HS-27A (cell line): Measurements from ENCODE around the gene ERBB4.

Experiments used
- DNase-seq: peaks from one replicate; pipeline ENCODE4 v3.0.0-alpha.2; 2012; ENCODE audit warnings: low read depth, missing footprints

Gene ERBB4

DNA sequence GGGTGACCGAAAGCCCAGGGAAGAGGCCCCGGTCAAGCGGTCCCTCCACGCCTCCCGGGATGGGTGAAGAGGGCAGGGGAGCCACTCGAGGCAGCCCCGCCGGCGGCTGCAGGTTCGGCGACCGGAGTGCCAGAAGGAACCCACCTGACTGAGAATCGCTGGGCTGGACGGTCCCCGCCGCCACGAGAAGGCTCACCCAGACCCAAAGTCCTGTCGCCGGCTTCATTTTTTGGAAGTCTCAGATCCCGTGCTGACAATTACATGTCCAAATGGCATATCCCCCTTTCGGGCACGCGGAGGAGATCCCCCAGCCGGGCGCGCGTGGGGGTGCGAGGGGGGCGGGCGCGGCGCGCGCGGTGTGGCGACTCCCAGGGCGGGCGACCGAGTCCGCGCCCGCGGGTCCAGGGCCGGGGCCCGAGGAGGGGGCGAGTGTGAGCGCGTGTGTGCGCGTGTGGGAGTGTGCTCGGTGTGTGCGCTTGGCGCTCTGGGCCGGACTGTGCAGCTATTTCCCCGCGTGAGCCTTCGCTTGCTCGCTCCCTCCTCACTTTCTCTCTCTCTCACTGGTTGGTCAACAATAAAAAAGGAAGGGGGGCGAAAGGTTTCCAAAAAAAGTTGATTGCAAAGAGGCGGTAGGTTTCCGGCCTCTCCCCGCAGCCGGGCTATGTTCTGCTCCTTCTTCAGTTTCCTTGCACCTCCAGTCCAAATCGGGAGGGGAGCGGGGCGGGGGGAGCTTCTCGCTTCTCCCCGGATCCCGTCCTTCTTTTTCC lies at the start of gene ERBB4:
ERBB4 (minus strand) TSS at position 498 of the 767 bp plus-strand sequence; CDS start at position 226, 272 bp downstream.
- no peak for DNase-seq

DNA sequence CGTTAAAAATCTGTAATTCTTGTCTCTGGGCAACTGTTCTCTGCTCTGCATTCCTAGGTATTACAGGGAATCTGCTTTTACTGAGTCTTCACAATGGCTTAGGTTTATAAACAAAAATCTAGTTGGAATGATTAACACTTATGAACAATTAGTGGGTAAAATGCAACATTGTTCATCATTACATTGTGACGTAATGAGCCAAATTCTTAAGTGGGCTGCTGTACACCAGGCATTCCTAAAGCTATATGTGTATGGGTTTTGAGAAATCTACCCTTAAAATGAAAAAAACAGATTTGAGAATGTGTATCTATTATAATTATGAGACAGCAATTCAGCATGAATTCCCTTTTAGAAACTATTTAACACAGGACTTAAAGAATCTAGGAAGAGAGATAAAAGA lies 41.5 kb upstream of the ERBB4 start:
- DNase-seq: no peak

DNA sequence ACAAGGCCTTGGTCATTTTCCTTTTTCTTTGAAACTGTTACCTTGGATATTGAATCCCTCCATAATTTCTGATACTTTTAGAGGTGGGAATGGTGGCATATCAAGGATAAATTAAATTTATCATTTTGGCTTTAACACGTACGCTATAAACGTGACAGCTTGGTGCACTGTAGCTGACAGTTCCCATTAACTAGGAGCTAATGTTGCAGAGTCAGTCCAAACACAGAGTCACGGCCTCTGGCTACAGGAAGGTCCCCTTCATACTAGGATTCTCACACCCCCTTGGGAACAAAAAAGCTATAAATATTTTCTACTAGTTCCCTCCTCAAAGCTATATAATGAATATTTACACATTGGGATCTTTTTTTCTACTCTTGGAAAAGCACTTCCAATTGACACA lies 17.7 kb upstream of the ERBB4 start:
- no peak for DNase-seq

DNA sequence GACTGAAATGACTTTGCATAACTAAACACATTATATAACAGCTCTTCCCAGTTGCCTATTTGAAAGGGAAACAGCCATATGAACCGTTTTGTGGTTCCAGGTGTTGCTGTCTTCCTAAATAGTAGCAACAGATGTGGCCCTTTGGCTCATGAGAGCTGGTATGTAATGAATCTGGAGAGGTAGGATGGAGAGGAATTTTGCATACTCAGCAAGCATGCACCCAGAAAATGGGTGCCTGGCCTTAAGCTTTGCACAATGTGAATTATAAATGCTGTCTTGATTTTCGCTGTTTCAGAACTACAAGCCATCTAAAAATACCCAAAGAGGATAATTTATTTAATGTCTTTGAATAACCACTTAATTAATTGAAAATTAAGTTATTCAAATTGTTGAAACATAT lies 15.6 kb upstream of the ERBB4 start:
- DNase-seq: no peak

DNA sequence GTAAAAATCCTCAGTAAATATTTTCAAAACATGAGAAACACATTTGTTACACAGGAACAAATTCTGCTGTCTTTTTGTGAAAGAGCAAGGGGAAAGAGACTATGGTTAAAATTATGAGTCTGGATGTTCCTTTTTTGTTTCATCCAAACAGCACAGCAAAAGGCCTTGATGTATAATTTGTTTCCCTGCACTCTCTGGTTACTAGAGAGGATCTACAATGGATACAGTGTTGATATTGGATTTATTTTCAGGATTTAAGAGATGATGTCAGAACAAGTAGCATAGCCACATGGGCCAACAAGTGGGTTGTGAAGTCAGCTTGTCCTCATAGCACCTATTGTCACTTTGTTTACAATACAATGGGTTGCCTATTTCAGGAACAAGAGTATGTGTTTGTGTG lies 11.3 kb upstream of the ERBB4 start:
- DNase-seq: no peak

DNA sequence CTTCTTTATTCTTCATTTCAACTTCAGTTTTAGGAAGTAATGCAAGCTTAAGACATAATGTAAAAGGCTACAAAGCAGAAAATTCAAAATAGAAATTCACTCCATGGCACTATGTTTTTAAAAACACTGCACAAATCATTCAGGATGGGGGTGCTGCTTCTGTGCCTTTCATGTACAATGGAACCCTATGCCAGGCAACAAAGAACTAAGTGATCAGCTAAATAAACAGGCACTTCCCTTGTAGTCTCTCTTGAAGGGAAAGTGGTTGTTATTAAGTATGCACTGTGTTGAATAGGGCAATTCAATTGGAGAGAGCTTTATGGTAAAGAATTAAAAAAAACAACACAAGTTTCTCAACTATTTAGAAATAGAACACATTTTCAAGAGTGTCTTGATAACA lies 10.9 kb upstream of the ERBB4 start:
- DNase-seq: no peak

DNA sequence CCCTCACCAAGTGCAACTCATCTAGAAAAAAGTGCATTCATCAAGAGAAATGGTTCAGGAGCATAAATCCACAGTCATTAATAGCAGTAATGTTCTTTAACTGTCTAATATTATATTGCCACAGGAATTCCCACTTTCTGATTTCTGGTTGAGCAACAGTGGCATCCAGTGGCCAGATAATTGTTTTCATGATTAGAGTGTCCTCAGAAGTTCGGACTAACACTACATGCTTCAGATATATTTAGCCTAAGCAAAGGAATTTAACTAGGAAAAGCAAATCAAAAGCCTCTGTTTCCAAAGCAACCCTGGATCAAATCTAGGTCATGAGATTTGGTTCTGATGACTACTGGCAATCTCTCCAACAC lies 9.8 kb upstream of the ERBB4 start:
- DNase-seq: no peak

DNA sequence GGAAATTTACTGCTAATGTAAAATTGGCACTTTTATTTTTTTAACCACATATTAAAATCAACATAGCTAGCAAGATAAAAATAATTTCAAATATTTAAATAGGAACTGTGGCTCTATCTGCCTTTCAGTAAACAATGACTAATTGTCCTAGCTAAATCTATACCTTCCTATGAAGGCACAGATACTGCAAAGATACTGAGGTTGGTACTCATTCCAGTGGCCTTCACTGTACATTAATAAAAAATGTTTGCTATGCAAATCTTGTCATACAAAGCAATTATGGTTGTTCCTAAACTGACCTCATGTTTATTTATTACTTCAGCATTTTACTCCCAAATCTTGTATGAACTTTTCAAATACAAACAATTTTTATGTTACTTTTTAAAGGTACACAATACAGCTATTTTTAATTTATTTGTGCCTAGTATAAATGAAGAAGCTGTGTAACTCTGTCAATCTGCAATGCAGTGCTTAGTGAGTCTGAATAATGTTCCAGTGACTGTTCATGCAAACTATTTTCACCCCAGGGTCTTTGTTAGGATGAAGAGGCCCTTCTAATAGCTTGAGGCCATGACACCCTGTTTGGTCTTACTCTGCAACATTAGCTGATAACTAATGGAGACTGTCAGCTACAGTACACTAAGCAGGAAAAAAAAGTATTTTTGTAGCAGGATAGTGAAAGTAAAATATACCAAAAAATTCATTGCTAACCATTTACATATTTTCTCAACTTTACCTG lies 9.3 kb upstream of the ERBB4 start:
- no peak for DNase-seq

DNA sequence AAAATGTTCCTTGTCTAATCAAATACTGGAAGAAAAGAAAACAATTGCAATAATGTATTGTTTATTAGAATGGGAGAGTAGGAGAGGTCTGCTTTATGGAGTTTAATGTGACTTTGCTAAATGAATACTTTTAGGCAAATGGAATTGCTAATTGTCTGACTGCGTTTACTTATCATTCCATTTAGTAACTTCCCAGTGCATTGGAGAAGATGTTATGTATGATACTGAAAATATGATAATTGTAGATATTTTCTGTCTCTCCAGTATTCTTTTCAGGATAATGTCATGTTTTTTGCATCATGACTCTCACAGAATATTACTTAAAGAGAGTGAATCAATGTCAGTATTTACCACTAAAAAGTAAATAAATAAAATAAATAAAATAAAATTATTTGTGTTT lies 8.1 kb upstream of the ERBB4 start:
- no peak for DNase-seq

DNA sequence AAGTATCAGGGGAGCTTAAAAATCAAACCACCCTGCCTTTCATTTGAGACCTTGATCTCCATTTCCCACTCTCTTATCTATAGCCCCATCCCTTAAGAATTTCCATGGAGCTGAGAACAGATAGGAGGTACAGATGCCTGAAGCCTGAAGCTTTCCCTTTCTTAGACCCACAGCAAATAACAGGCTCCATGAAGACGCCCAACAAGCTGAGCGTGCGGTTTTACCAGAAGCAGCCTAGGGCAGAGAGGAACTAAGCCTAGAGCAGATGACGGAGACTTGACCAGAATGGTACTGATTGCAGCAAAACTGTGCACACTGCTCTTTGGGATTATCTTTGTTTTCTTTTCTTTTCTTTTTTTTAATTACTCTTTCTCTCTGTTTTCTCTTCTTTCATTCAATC lies 1.7 kb upstream of the ERBB4 start:
- no peak for DNase-seq

DNA sequence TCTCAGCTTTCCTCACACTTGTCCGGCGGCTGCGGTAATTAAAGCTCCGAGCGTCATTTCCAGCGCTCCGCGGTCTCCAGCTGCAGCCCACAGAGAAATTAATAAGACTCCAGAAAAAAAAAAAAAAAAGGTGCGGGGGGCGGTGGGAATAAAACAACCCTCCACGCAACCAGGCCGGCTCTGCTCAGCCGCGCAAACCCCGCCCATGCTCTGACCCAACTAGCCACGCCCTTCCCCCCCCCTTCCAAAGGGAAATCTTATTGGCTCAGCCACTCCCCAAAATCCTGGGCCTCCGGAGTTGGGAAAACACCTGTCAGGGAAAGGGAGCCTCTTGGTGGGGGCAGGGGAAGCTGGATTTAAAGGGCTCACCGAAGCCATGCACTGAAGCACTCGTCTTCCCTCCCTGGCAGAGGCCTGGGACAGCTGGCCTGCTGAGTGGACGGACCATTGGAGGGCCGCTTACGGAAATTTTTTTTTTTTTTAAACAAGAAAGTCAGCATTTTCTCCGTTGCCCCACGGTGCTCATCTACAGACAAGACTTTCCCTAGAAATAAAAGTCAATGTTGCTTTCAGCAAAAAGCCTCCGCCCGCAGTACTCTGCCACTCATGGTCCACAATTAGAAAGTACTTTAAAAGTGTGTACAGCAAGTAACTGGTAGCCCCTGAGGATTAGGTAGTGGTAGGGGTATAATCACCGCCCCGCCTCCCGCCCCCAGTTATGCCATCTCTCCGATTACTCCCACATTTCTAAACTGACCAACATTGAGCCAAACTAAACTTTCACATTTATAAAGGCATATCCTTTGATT lies 674 bp upstream of the ERBB4 start:
- DNase-seq: no peak

DNA sequence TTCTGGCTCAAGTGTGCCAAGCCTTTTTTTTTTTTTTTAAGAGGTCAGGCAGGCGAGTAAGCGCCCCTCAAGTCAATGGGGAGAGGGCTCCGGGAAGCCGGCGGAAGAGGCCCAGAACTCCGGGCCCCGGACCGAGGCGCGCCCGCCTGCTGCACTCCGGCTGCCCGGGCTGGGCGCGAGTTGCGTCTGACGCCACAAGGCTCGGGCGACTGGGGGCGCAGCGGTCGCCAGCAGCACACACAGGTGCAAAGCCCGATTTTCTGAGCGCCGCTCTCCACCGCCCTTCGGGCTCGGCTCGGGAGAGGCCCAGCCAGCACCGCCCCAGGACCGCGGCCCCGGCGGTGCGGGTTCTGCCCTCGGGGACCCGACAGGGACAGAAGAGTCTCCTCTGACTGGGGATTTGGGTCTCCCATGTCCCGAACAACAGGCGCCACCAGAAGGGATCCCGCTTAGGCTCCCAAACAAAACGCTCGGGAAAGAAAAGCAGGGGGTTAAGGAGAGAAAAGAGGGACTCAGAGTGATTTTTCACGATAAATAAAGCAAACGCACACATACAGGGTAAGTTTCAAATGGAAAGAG lies 787 bp downstream of the ERBB4 start:
- no peak for DNase-seq

DNA sequence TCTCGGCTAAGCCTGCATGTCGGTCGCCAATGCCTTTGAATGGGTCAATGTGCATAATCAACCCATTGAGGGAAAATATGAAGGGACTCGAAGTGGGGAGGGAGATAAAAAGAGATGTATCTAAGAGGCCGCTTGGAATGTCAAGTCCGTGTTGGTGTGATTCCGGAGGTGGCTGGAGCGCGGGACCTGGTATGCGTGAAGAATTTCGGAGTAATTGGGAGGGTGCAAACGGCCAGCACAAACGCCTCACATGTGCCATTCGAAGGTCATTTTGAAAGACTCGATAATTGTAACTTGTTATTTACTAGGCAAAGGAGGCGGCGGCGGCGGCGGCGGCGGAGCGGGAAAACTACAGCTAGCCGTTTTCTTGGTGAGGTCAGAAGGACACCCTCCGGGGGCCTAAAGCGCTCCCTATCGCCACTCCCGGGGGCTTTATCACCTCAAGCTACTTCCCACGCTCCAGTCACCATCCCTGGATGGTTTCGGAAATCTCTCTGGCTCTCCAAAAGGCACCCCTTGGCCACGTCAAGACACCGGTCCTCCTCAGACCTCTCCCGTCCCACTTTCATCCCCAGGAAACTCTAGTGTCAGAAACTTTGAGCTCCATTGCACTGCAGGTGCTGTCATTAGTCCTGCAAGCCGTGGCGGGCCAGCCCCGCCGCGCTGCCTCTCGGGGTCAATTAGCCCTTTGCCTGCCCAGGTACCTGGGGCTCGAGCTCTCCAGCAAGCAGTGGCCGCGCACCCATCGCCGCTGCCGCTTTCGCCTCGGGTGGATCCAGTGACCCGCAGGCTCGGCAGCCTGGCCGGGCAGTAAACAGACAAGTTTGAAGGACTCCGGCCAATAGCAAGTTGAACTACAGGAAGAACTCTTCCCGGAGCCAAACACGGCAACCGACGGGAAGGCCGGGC lies 1.5 kb downstream of the ERBB4 start:
- DNase-seq: no peak

DNA sequence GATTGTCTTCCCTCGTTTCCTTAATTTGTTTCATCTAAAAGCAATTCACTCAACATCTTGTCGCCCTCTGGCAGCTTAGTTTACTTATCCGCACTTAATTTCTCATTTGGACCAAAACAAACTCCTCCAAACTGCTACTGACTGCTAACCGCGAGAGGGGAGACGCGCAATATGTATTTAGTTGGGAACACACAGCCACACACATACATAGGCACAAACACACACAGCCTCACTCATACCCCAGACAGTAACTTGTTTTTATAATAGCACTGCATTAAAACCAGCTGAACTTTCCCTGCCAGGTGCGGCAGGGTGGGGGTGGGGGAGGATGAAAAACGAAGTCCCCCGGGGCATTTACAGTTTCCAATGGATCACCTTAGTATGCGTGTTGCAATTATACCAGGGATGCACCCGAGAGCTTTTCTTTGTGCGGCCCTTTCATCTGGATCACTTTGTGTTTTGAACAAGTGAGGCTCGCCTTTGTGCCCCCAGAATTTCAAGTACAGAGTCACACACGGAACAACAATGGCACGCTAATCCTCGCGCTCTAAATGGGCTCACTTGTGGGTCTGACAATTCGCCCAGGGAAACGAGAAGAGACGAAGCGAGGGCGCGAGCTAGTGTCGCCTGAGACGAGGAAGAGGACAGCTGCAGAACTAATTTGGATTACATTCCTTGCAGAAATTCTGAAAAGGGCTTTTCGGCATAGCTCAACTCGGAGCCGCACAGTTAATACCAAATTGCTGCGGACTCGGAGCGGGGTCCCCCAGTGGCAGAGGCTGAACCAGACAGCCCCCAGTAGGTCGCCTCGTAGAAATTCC lies 2.4 kb downstream of the ERBB4 start:
- DNase-seq: no peak

DNA sequence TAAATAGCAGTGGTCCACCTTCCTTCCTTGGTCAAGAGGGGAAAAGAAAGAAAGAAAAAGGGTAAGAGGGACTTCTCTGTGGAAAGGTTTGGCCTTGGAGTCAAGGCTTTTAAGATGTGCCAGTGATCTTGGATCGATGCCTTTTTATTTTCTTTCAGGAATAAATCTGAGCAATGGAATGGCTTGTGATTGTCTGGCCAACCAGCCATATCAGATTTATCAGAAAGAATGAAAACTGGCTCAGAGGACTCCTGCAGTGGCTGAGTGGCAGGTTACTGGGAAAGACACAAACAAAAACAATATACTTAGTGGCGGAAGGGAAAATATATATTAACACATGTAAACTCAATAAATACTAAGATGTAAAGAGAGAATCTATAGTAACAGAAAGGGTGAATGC lies 4.3 kb downstream of the ERBB4 start:
- DNase-seq: no peak

DNA sequence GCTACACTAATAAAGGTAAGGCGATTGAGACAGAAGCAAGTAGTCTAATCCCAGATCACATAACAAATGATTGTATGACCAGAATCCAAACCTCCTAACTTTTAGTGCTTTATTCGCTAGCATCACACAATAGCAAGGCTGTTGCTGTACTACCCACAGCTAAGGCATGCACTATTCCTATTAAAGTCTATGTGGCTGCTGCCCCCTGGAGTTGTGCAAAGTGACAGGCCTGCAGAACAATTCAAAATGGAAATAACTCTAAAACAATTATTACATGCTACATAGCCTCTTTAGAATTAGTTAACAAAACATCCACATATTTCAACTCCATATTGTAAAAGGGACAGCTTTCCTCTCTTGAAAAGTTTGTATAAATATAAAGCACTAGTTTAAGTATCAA lies 6.0 kb downstream of the ERBB4 start:
- DNase-seq: no peak

DNA sequence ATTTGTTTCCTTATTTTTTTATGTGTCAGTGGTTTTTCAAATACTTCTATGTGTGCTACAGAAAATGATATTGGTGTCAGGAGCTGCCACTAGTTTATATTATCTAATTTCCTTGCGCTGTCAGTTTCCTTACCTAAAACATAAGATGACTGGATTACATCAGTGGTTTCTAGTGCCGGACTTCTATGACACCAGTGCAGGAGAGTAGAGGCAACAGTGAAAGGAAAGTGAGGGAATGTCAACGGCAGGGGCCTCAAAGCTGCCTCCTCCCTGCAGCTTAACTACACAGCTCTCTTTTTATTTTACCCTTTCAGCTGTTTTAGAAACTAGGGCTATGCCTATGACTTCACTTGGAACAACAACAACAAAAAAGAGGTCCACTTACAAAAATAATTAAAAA lies 6.5 kb downstream of the ERBB4 start:
- DNase-seq: no peak

DNA sequence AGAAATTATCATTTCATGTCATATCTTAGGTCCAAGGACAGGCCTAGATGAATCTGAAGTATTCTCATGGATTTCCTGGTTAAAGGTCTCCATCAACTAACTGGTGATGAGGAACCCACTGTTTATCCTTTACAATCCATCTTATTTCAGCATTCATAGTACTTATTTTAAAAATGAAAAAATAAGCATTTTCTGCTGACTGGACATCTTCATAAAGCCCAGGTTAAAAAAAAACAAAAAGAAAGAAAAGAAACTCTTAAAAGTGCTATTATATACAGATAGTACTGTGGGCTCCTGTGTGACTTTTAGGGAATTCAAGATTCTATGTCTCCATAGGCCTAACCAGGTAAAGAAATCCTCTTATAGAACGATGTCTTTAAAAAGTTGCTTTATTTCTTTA lies 7.1 kb downstream of the ERBB4 start:
- DNase-seq: no peak

DNA sequence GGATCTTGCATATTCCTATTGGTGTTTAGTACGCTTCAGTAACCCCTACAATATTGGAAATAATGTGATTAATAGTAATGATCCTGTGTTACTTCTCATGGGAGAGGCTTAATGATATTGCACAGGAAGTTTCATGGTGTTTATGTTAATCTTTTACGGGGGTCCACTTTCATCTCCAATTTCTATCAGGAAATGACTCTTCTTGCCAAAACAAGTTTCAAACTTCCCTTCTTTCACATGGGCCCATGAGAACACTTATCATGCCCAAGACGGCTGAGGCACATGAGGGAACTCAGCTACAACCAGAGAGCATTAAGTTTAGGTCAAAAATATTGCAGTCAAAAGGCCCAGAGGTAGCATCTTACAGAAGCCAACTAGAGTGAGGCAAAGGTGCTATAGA lies 7.6 kb downstream of the ERBB4 start:
- DNase-seq: no peak

DNA sequence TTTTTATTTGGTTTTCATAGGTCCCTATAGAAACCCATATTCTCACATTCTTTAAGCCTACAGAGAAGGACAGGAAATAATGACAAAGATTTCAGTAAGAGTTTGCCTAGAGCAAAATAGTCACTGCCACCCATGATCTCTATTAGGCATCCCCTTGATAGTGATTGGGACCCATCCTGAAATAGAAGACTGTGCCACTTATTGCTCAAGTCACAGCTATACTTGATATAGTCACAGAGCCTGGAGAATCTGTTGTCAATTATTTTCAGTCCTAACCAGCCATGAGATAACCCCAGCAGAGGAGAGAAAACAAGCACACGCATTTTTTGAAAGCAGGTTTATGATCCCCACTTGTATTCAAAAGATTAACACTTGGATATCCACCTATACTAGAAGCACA lies 8.2 kb downstream of the ERBB4 start:
- no peak for DNase-seq
